HEK293 (cell line): ENCODE results near the gene HIPK2.

Source experiments
- CTCF ChIA-PET: fragments of 350-600 bp; formaldehyde crosslinking; extraction: SDS; loops from one replicate; lab custom pipeline; 2021; ENCODE audit warnings: antibody characterized with exemption; lab: Yijun Ruan, JAX
- POLR2A ChIA-PET: fragments of 300-600 bp; formaldehyde crosslinking; extraction: SDS; loops from one replicate; lab custom pipeline; 2020; ENCODE audit warnings: antibody characterized with exemption, inconsistent platforms; lab: Yijun Ruan, JAX
- H3K27ac ChIP-seq: fragments of 200-500 bp; sonication (Bioruptor generic); 2 replicates; pipeline ENCODE4 v1.5.1; 2014; ENCODE audit warnings: low read depth, low read length, control low read depth, inconsistent platforms; ENCODE audit errors: extremely low read depth
- H3K36me3 ChIP-seq, 2 experiments: fragments of 200-500 bp in 1 of 2; sonication (Bioruptor generic) in 1 of 2; 1 replicate in 1 of 2; 2 replicates in 1 of 2; pipeline ENCODE4 v1.5.1; 2014 to 2017; ENCODE audit warnings: inconsistent platforms in 2 of 2, low read length in 2 of 2; ENCODE audit not compliant: control insufficient read depth in 2 of 2, insufficient read depth in 1 of 2
- H3K4me1 ChIP-seq: fragments of 200-500 bp; sonication (Bioruptor generic); 2 replicates; pipeline ENCODE4 v1.5.1; 2014; ENCODE audit warnings: mild to moderate bottlenecking, low read length, inconsistent platforms; ENCODE audit not compliant: control insufficient read depth, insufficient read depth
- H3K4me3 ChIP-seq: 2 replicates; pipeline ENCODE4 v1.5.1; 2011; ENCODE audit warnings: low read depth, mild to moderate bottlenecking, control low read depth, low read length, moderate library complexity
- H3K9me3 ChIP-seq: fragments of 200-500 bp; sonication (Bioruptor generic); 2 replicates; pipeline ENCODE4 v1.5.1; 2014; ENCODE audit warnings: low read depth, low read length, inconsistent platforms; ENCODE audit not compliant: control insufficient read depth, insufficient read depth
- CTCF ChIP-seq: fragments of 450-650 bp; formaldehyde crosslinking; IDR thresholded peaks from 2 replicates; pipeline ENCODE4 v1.5.1; 2016; ENCODE audit warnings: missing biosample characterization, missing genetic modification characterization
- GFI1B ChIP-seq: fragments of 450-650 bp; formaldehyde crosslinking; IDR thresholded peaks from 2 replicates; pipeline ENCODE4 v1.5.1; 2016; ENCODE audit warnings: missing biosample characterization, missing genetic modification characterization
- GLI2 ChIP-seq: fragments of 450-650 bp; formaldehyde crosslinking; IDR thresholded peaks from 2 replicates; pipeline ENCODE4; 2017; ENCODE audit warnings: missing biosample characterization, missing genetic modification characterization, low read depth, borderline replicate concordance
- GLIS1 ChIP-seq: fragments of 450-650 bp; formaldehyde crosslinking; IDR thresholded peaks from 2 replicates; pipeline ENCODE4 v1.5.1; 2016; ENCODE audit warnings: missing biosample characterization, missing genetic modification characterization
- HOXC10 ChIP-seq: sonication (generic); formaldehyde crosslinking; IDR thresholded peaks from 2 replicates; pipeline ENCODE4 v1.8.1; 2023; ENCODE audit warnings: mild to moderate bottlenecking, missing genetic modification reagents
- MEIS1 ChIP-seq: sonication (generic); formaldehyde crosslinking; IDR thresholded peaks from 2 replicates; pipeline ENCODE4 v1.8.1; 2022; ENCODE audit warnings: missing genetic modification reagents, mild to moderate bottlenecking, borderline replicate concordance
- RBAK ChIP-seq: fragments of 450-650 bp; formaldehyde crosslinking; IDR thresholded peaks from 2 replicates; pipeline ENCODE4 v1.5.1; 2016; ENCODE audit warnings: missing biosample characterization, missing genetic modification characterization
- ZBTB48 ChIP-seq: fragments of 450-650 bp; formaldehyde crosslinking; IDR thresholded peaks from 2 replicates; pipeline ENCODE4 v1.5.1; 2016; ENCODE audit warnings: missing biosample characterization, missing genetic modification characterization
- ZIC2 ChIP-seq: fragments of 450-650 bp; formaldehyde crosslinking; IDR thresholded peaks from 2 replicates; pipeline ENCODE4 v1.5.1; 2016; ENCODE audit warnings: missing biosample characterization, missing genetic modification characterization
- ZNF138 ChIP-seq: fragments of 450-650 bp; formaldehyde crosslinking; IDR thresholded peaks from 2 replicates; pipeline ENCODE4 v1.5.1; 2016; ENCODE audit warnings: missing biosample characterization, missing genetic modification characterization, borderline replicate concordance
- ZNF211 ChIP-seq: fragments of 450-650 bp; formaldehyde crosslinking; IDR thresholded peaks from 2 replicates; pipeline ENCODE4 v1.5.1; 2016; ENCODE audit warnings: low read depth, missing biosample characterization, missing genetic modification characterization
- ZNF404 ChIP-seq: fragments of 450-650 bp; formaldehyde crosslinking; IDR thresholded peaks from 2 replicates; pipeline ENCODE4 v1.5.1; 2017; ENCODE audit warnings: missing biosample characterization, missing genetic modification characterization
- ZNF426 ChIP-seq: fragments of 450-650 bp; formaldehyde crosslinking; IDR thresholded peaks from 2 replicates; pipeline ENCODE4 v1.5.1; 2017; ENCODE audit warnings: missing biosample characterization, missing genetic modification characterization, mild to moderate bottlenecking, inconsistent platforms, moderate library complexity
- ZNF513 ChIP-seq: fragments of 450-650 bp; IDR thresholded peaks from 2 replicates; pipeline ENCODE4 v1.5.1; 2018; ENCODE audit warnings: missing biosample characterization, missing genetic modification characterization
- ZNF549 ChIP-seq: fragments of 450-650 bp; IDR thresholded peaks from 2 replicates; pipeline ENCODE4 v1.5.1; 2018; ENCODE audit warnings: missing biosample characterization, missing genetic modification characterization, mild to moderate bottlenecking, inconsistent platforms, moderate library complexity
- ZNF621 ChIP-seq: fragments of 450-650 bp; formaldehyde crosslinking; IDR thresholded peaks from 2 replicates; pipeline ENCODE4 v1.5.1; 2017; ENCODE audit warnings: missing biosample characterization, missing genetic modification characterization
- ZNF654 ChIP-seq: fragments of 450-650 bp; formaldehyde crosslinking; IDR thresholded peaks from 2 replicates; pipeline ENCODE4 v1.5.1; 2016; ENCODE audit warnings: low read depth, missing biosample characterization, missing genetic modification characterization
- ZNF670 ChIP-seq: fragments of 450-650 bp; formaldehyde crosslinking; IDR thresholded peaks from 2 replicates; pipeline ENCODE4 v1.5.1; 2016; ENCODE audit warnings: missing biosample characterization, missing genetic modification characterization, low read depth
- ZNF677 ChIP-seq: fragments of 450-650 bp; IDR thresholded peaks from 2 replicates; pipeline ENCODE4 v1.5.0; 2018; ENCODE audit warnings: missing biosample characterization, mild to moderate bottlenecking, missing genetic modification characterization, moderate library complexity
- ZSCAN16 ChIP-seq: fragments of 450-650 bp; formaldehyde crosslinking; IDR thresholded peaks from 2 replicates; pipeline ENCODE4 v1.5.1; 2016; ENCODE audit warnings: missing biosample characterization, missing genetic modification characterization
- TF ChIP-seq, protein P1 (sequence below): fragments of 450-650 bp; formaldehyde crosslinking; IDR thresholded peaks from 2 replicates; pipeline ENCODE4 v1.5.1; 2016; ENCODE audit warnings: missing biosample characterization, missing genetic modification characterization
- TF ChIP-seq, protein P2 (sequence below): fragments of 450-650 bp; formaldehyde crosslinking; IDR thresholded peaks from 2 replicates; pipeline ENCODE4 v1.5.1; 2016; ENCODE audit warnings: missing biosample characterization, missing genetic modification characterization
- TF ChIP-seq, protein P3 (sequence below): fragments of 450-650 bp; formaldehyde crosslinking; IDR thresholded peaks from 2 replicates; pipeline ENCODE4 v1.5.1; 2017; ENCODE audit warnings: missing biosample characterization, missing genetic modification characterization

Gene HIPK2

DNA sequence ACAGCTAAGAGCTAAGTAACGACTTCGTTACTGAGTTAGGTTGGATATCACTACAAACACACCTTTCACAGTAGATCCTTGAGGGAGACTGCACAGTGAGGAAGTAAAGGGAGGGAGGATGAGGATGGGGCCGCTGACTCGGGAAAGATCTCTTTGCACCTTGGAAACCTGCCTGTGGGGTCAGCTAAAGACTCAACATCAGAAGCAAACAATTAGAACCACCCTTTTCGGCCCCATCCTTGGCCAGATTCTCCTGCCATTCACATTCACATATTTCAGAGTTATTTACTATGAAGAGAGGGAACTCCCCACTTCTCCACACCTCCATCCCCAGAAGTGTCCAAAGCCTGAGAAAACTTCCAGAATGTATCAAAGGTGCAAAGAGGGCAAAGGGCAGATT, 207.2 kb downstream of the HIPK2 start:
- no peak overlapping the region for H3K4me3 ChIP-seq
- TF ChIP-seq ZNF549 (tag by site-specific recombination), result no peak
- TF ChIP-seq ZNF513, result no peak
- no peak for TF ChIP-seq ZNF670 (tag by site-specific recombination)
- no peak for TF ChIP-seq GLIS1 (tag by site-specific recombination)
- TF ChIP-seq, protein P1, sequence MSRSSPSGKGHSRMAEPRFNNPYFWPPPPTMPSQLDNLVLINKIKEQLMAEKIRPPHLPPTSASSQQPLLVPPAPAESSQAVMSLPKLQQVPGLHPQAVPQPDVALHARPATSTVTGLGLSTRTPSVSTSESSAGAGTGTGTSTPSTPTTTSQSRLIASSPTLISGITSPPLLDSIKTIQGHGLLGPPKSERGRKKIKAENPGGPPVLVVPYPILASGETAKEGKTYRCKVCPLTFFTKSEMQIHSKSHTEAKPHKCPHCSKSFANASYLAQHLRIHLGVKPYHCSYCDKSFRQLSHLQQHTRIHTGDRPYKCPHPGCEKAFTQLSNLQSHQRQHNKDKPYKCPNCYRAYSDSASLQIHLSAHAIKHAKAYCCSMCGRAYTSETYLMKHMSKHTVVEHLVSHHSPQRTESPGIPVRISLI (tag by site-specific recombination), result no peak
- H3K9me3 ChIP-seq, result no peaks in the 10 kb centered on the region
- CTCF ChIA-PET, result no interaction called here
- POLR2A ChIA-PET, result no interaction called here
- no peak overlapping the region for H3K27ac ChIP-seq
- H3K4me1 ChIP-seq, result no peaks in the 10 kb centered on the region
- H3K36me3 ChIP-seq, result peaks cover 0 to 27% of the 10 kb centered on the region in 2 experiments; a peak in 1 of 3 replicates

GRCh38 chr7:139570119-139570518, 207.7 kb downstream of the HIPK2 start:
- CTCF ChIA-PET, result no interaction called here
- Histone ChIP-seq H3K4me3 (no peak overlapping the region), H3K27ac (no peak overlapping the region), H3K36me3 (peaks cover 0 to 22% of the 10 kb centered on the region in 2 experiments; a peak in 1 of 3 replicates), H3K9me3 (no peaks in the 10 kb centered on the region), H3K4me1 (no peaks in the 10 kb centered on the region)
- TF ChIP-seq GFI1B (tag by site-specific recombination), result no peak
- 0 out of 2 replicates have a peak, but pooled peaks have one; percentile 8 for TF ChIP-seq ZNF654 (tag by site-specific recombination)
- no peak for TF ChIP-seq MEIS1 (CRISPR knock-in tag)
- TF ChIP-seq ZNF677 (tag by site-specific recombination), result no peak
- TF ChIP-seq ZNF138 (tag by site-specific recombination), result no peak
- no peak for TF ChIP-seq RBAK (tag by site-specific recombination)
- 0 out of 2 replicates have a peak, but pooled peaks have one; percentile 14 for TF ChIP-seq CTCF (tag by site-specific recombination)
- POLR2A ChIA-PET, result no interaction called here

GRCh38 chr7:139568813-139569490, 208.8 kb downstream of the HIPK2 start:
- Histone ChIP-seq H3K36me3 (peaks cover 0 to 11% of the 10 kb centered on the region in 2 experiments; a peak in 1 of 3 replicates), H3K9me3 (no peaks in the 10 kb centered on the region), H3K27ac (no peak overlapping the region), H3K4me3 (no peak overlapping the region), H3K4me1 (no peaks in the 10 kb centered on the region)
- POLR2A ChIA-PET, result no interaction called here
- TF ChIP-seq ZIC2 (tag by site-specific recombination) (no peak), HOXC10 (CRISPR knock-in tag) (no peak), ZNF211 (tag by site-specific recombination) (no peak), ZNF621 (tag by site-specific recombination) (no peak), ZNF549 (tag by site-specific recombination) (no peak), ZNF426 (no peak), ZBTB48 (tag by site-specific recombination) (no peak), GLI2 (tag by site-specific recombination) (no peak), ZNF404 (tag by site-specific recombination) (no peak), ZSCAN16 (tag by site-specific recombination) (no peak)
- TF ChIP-seq, protein P2, sequence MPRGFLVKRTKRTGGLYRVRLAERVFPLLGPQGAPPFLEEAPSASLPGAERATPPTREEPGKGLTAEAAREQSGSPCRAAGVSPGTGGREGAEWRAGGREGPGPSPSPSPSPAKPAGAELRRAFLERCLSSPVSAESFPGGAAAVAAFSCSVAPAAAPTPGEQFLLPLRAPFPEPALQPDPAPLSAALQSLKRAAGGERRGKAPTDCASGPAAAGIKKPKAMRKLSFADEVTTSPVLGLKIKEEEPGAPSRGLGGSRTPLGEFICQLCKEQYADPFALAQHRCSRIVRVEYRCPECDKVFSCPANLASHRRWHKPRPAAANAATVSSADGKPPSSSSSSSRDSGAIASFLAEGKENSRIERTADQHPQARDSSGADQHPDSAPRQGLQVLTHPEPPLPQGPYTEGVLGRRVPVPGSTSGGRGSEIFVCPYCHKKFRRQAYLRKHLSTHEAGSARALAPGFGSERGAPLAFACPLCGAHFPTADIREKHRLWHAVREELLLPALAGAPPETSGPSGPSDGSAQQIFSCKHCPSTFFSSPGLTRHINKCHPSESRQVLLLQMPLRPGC (tag by site-specific recombination), result no peak
- TF ChIP-seq, protein P3, sequence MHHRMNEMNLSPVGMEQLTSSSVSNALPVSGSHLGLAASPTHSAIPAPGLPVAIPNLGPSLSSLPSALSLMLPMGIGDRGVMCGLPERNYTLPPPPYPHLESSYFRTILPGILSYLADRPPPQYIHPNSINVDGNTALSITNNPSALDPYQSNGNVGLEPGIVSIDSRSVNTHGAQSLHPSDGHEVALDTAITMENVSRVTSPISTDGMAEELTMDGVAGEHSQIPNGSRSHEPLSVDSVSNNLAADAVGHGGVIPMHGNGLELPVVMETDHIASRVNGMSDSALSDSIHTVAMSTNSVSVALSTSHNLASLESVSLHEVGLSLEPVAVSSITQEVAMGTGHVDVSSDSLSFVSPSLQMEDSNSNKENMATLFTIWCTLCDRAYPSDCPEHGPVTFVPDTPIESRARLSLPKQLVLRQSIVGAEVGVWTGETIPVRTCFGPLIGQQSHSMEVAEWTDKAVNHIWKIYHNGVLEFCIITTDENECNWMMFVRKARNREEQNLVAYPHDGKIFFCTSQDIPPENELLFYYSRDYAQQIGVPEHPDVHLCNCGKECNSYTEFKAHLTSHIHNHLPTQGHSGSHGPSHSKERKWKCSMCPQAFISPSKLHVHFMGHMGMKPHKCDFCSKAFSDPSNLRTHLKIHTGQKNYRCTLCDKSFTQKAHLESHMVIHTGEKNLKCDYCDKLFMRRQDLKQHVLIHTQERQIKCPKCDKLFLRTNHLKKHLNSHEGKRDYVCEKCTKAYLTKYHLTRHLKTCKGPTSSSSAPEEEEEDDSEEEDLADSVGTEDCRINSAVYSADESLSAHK (tag by site-specific recombination), result no peak
- CTCF ChIA-PET, result no interaction called here
